OCI-LY1 (cell line): ENCODE data around the gene ZBTB46.

Source experiments
- H2AFZ ChIP-seq: fragments of 200-600 bp; sonication (generic), shearing (Covaris generic); 2 replicates; pipeline ENCODE4 v1.6.0; 2014; ENCODE audit warnings: antibody characterized with exemption, mild to moderate bottlenecking, low read length
- H3F3A ChIP-seq: fragments of 200-600 bp; sonication (generic), shearing (Covaris generic); 2 replicates; pipeline ENCODE4 v1.6.0; 2014; ENCODE audit warnings: mild to moderate bottlenecking, antibody characterized with exemption, low read length, moderate library complexity; ENCODE audit not compliant: insufficient read depth
- H3K27ac ChIP-seq: fragments of 200-600 bp; sonication (generic); 2 replicates; pipeline ENCODE4 v1.5.1; 2014; ENCODE audit warnings: low read length, mixed run types, mild to moderate bottlenecking, low read depth; ENCODE audit not compliant: poor library complexity, severe bottlenecking
- H3K27me3 ChIP-seq: fragments of 200-600 bp; sonication (generic); 2 replicates; pipeline ENCODE4 v1.6.0; 2014; ENCODE audit warnings: antibody characterized with exemption, mild to moderate bottlenecking, low read length, moderate library complexity; ENCODE audit not compliant: insufficient read depth
- H3K36me3 ChIP-seq: fragments of 200-600 bp; sonication (generic); 2 replicates; pipeline ENCODE4 v1.6.1; 2014; ENCODE audit warnings: mild to moderate bottlenecking, antibody characterized with exemption, low read length, moderate library complexity, mixed read lengths; ENCODE audit not compliant: insufficient read depth
- H3K4me1 ChIP-seq: fragments of 200-600 bp; sonication (generic); 2 replicates; pipeline ENCODE4 v1.5.1; 2014; ENCODE audit warnings: mild to moderate bottlenecking, low read length, moderate library complexity; ENCODE audit not compliant: insufficient read depth, severe bottlenecking
- H3K4me2 ChIP-seq: fragments of 200-600 bp; sonication (generic), shearing (Covaris generic); 2 replicates; pipeline ENCODE4 v1.6.1; 2014; ENCODE audit warnings: low read length
- H3K4me3 ChIP-seq: fragments of 200-600 bp; sonication (generic); 2 replicates; pipeline ENCODE4 v1.5.1; 2014; ENCODE audit warnings: low read length, low read depth, mild to moderate bottlenecking, mixed read lengths; ENCODE audit not compliant: poor library complexity, severe bottlenecking
- H3K79me2 ChIP-seq: fragments of 200-600 bp; shearing (Covaris generic); 2 replicates; pipeline ENCODE4 v1.6.1; 2016; ENCODE audit warnings: mixed run types, low read length, mixed read lengths; ENCODE audit not compliant: insufficient read depth
- H3K9ac ChIP-seq: fragments of 200-600 bp; sonication (generic), shearing (Covaris generic); 2 replicates; pipeline ENCODE4 v1.6.1; 2014; ENCODE audit warnings: mild to moderate bottlenecking, low read length, mixed read lengths
- H3K9me2 ChIP-seq: fragments of 200-600 bp; sonication (generic), shearing (Covaris generic); 2 replicates; pipeline ENCODE4 v1.6.1; 2014; ENCODE audit warnings: low read depth, mild to moderate bottlenecking, low read length, mixed read lengths
- H3K9me3 ChIP-seq: fragments of 200-600 bp; shearing (Covaris generic); 2 replicates; pipeline ENCODE4 v1.6.1; 2014; ENCODE audit warnings: low read length, mixed read lengths
- H4K20me1 ChIP-seq: fragments of 200-600 bp; sonication (generic), shearing (Covaris generic); 2 replicates; pipeline ENCODE4 v1.6.0; 2016; ENCODE audit warnings: mild to moderate bottlenecking, low read length; ENCODE audit not compliant: insufficient read depth
- CTCF ChIP-seq: fragments of 200-600 bp; sonication (generic), shearing (Covaris generic); IDR thresholded peaks from 2 replicates; pipeline ENCODE4 v1.5.1; 2017; ENCODE audit warnings: mild to moderate bottlenecking, antibody characterized with exemption, low read length, moderate library complexity, mixed read lengths
- EZH2 ChIP-seq: fragments of 200-600 bp; sonication (generic), shearing (Covaris generic); IDR thresholded peaks from 2 replicates; pipeline ENCODE4 v1.8.0; 2017; ENCODE audit warnings: borderline replicate concordance, mixed run types, mild to moderate bottlenecking, antibody characterized with exemption, low read length, moderate library complexity, mixed read lengths

The ZBTB46 gene

GRCh38 chr20:63840405-63840828 lies 9.4 kb upstream of the ZBTB46 start:
- Histone ChIP-seq H3K9ac (no peak overlapping the region), H3K36me3 (no peaks in the 10 kb centered on the region), H3F3A (no peaks in the 10 kb centered on the region), H3K9me3 (no peaks in the 10 kb centered on the region), H3K4me2 (no peak overlapping the region), H3K9me2 (no peaks in the 10 kb centered on the region), H3K27ac (no peak overlapping the region), H3K27me3 (peaks cover 9% of the 10 kb centered on the region; the same call in 1 of the 2 replicates), H4K20me1 (no peaks in the 10 kb centered on the region), H3K79me2 (no peaks in the 10 kb centered on the region), H3K4me3 (no peak overlapping the region), H3K4me1 (no peaks in the 10 kb centered on the region), H2AFZ (no peak overlapping the region)
- TF ChIP-seq EZH2 (no peak), CTCF (no peak)

- Histone ChIP-seq H3K9me2 (no peaks in the 10 kb centered on the region), H3K4me3 (no peak overlapping the region), H3K9ac (no peak overlapping the region), H3K79me2 (no peaks in the 10 kb centered on the region), H3K4me2 (no peak overlapping the region), H2AFZ (no peak overlapping the region), H3K4me1 (no peaks in the 10 kb centered on the region), H3K27ac (no peak overlapping the region), H3K9me3 (no peaks in the 10 kb centered on the region), H3F3A (no peaks in the 10 kb centered on the region), H4K20me1 (no peaks in the 10 kb centered on the region), H3K36me3 (no peaks in the 10 kb centered on the region), H3K27me3 (peaks cover 5% of the 10 kb centered on the region; the same call in 1 of the 2 replicates)
- TF ChIP-seq CTCF (no peak), EZH2 (no peak)
These were observed 8.6 kb upstream of the ZBTB46 start for GRCh38 chr20:63839620-63840019.

- Histone ChIP-seq H3K4me2 (no peak overlapping the region), H3K36me3 (no peaks in the 10 kb centered on the region), H3K4me1 (no peaks in the 10 kb centered on the region), H3K27me3 (0 out of 2 replicates have a peak, but pooled peaks cover 4% of the 10 kb centered on the region), H3K9me3 (no peaks in the 10 kb centered on the region), H3K9me2 (no peaks in the 10 kb centered on the region), H2AFZ (no peak overlapping the region), H3K79me2 (no peaks in the 10 kb centered on the region), H3K9ac (no peak overlapping the region), H3K27ac (no peak overlapping the region), H3F3A (no peaks in the 10 kb centered on the region), H3K4me3 (no peak overlapping the region), H4K20me1 (no peaks in the 10 kb centered on the region)
- TF ChIP-seq EZH2: no peak
- no peak for TF ChIP-seq CTCF
These were observed 6.4 kb upstream of the ZBTB46 start for GRCh38 chr20:63837479-63837878.
